Measurements from ENCODE around the gene SPARCL1. TPM values are rescaled to one million over a fixed set of nuclear protein-coding genes. Genes with fewer than 3 reads are reported as not detected.
"Not testable (repeated sequence)": the region's sequence is repeated elsewhere in the genome, so short reads cannot be mapped to it uniquely, and the experiment has no call there.

Gene SPARCL1
- total and polyA plus RNA-seq, 2 donors (not counting 1 experiment from before 2014, with no cell fraction given) = 0.64 to 4.1 TPM

DNA sequence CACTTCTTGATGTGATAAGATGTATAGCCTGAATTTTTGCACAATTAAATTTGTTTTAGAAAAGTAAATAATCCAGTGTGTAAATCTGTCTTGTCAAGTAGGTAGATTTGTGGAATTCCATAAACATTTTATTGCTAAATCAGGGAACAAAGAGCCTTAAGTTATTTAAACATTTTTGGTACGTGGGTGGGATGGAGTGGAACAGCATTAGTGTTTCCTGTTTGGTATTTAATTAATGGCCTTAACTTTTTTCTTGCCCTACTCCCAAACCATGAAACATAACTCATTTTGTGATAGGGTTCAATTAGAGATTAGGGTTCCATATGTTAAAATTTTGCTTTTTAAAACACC, 101.7 kb downstream of the SPARCL1 start:
- Histone ChIP-seq H3K27ac (ENCODE audit: insufficient read depth, low read length) (no peak overlapping the region), H3K9ac (ENCODE audit: insufficient read depth, low read length) (no peak overlapping the region), H3K9me3 (ENCODE audit: control insufficient read depth, insufficient read depth, low read depth, low read length) (no peaks in the 10 kb centered on the region), H4K20me1 (ENCODE audit: control insufficient read depth, extremely low read depth, insufficient read depth, low read length) (no peaks in the 10 kb centered on the region), H3K4me2 (ENCODE audit: extremely low read depth, insufficient read depth, low read length) (no peak overlapping the region), H3K36me3 (ENCODE audit: control insufficient read depth, insufficient read depth, low read length) (no peaks in the 10 kb centered on the region), H2AFZ (ENCODE audit: low read length) (no peak overlapping the region), H3K79me2 (ENCODE audit: control insufficient read depth, insufficient read depth, low read length) (peaks cover 34% of the 10 kb centered on the region), H3K4me3 (replicated peaks in 1 of 4; ENCODE audit: control extremely low read depth in 1 of 4, insufficient read depth in 1 of 4, low read depth in 3 of 4, low read length in 4 of 4) (no peak overlapping the region), H3K27me3 (ENCODE audit: control insufficient read depth, insufficient read depth, low read length) (no peaks in the 10 kb centered on the region), H3K4me1 (ENCODE audit: control insufficient read depth, extremely low read depth, insufficient read depth, low read length) (peaks cover 5% of the 10 kb centered on the region)
- TF ChIP-seq, protein P1, sequence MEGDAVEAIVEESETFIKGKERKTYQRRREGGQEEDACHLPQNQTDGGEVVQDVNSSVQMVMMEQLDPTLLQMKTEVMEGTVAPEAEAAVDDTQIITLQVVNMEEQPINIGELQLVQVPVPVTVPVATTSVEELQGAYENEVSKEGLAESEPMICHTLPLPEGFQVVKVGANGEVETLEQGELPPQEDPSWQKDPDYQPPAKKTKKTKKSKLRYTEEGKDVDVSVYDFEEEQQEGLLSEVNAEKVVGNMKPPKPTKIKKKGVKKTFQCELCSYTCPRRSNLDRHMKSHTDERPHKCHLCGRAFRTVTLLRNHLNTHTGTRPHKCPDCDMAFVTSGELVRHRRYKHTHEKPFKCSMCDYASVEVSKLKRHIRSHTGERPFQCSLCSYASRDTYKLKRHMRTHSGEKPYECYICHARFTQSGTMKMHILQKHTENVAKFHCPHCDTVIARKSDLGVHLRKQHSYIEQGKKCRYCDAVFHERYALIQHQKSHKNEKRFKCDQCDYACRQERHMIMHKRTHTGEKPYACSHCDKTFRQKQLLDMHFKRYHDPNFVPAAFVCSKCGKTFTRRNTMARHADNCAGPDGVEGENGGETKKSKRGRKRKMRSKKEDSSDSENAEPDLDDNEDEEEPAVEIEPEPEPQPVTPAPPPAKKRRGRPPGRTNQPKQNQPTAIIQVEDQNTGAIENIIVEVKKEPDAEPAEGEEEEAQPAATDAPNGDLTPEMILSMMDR (conservative IDR thresholded peaks at IDR 0.05 in 1 of 2, IDR thresholded peaks at IDR 0.05 in 1 of 2; ENCODE audit: low read depth in 1 of 2, low read length in 2 of 2) = no peak
- no peak for TF ChIP-seq EZH2 (IDR thresholded peaks at IDR 0.05; ENCODE audit: low read length, missing control alignments)
- no peak for DNase-seq (ENCODE audit: low read depth in 2 of 2)

DNA sequence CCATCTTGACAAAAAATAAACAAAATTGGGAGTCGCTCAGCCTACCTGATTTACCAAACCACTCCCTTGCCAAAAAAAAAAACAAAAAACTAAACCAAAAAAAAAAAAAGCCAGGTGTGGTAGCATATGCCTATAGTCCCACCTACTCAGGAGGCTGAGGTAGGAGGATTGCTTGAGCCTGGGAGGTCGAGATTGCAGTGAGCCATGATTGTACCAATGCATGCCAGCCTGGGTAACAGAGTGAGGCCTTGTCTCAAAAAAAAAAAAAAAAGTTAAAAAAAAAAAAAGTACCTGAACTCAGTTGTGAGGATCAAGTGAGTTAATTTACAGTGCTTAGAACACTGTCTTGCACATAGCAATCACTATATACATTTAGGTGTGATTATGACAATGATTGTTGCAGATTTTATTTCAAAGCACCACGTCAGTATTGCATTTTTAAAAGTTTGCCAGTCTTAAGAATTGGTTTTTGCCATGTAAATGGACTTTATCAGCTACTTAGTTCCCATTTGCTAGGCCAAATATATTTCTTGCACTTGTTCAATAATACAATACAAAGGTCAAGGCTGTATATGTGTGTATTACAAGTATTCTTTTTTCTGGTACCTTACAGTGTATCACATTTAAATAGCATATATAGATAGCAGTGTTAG, 102.2 kb downstream of the SPARCL1 start:
- Histone ChIP-seq H2AFZ (ENCODE audit: low read length) (no peak overlapping the region), H3K79me2 (ENCODE audit: control insufficient read depth, insufficient read depth, low read length) (peaks cover 34% of the 10 kb centered on the region), H4K20me1 (ENCODE audit: control insufficient read depth, extremely low read depth, insufficient read depth, low read length) (no peaks in the 10 kb centered on the region), H3K4me1 (ENCODE audit: control insufficient read depth, extremely low read depth, insufficient read depth, low read length) (peaks cover 5% of the 10 kb centered on the region), H3K4me3 (replicated peaks in 1 of 4; ENCODE audit: control extremely low read depth in 1 of 4, insufficient read depth in 1 of 4, low read depth in 3 of 4, low read length in 4 of 4) (no peak overlapping the region), H3K36me3 (ENCODE audit: control insufficient read depth, insufficient read depth, low read length) (no peaks in the 10 kb centered on the region), H3K27me3 (ENCODE audit: control insufficient read depth, insufficient read depth, low read length) (no peaks in the 10 kb centered on the region), H3K9ac (ENCODE audit: insufficient read depth, low read length) (no peak overlapping the region), H3K4me2 (ENCODE audit: extremely low read depth, insufficient read depth, low read length) (no peak overlapping the region), H3K9me3 (ENCODE audit: control insufficient read depth, insufficient read depth, low read depth, low read length) (no peaks in the 10 kb centered on the region), H3K27ac (ENCODE audit: insufficient read depth, low read length) (no peak overlapping the region)
- TF ChIP-seq, protein P1 (conservative IDR thresholded peaks at IDR 0.05 in 1 of 2, IDR thresholded peaks at IDR 0.05 in 1 of 2; ENCODE audit: low read depth in 1 of 2, low read length in 2 of 2) = no peak
- TF ChIP-seq EZH2 (IDR thresholded peaks at IDR 0.05; ENCODE audit: low read length, missing control alignments) = no peak
- DNase-seq (ENCODE audit: low read depth in 2 of 2) = no peak

DNA sequence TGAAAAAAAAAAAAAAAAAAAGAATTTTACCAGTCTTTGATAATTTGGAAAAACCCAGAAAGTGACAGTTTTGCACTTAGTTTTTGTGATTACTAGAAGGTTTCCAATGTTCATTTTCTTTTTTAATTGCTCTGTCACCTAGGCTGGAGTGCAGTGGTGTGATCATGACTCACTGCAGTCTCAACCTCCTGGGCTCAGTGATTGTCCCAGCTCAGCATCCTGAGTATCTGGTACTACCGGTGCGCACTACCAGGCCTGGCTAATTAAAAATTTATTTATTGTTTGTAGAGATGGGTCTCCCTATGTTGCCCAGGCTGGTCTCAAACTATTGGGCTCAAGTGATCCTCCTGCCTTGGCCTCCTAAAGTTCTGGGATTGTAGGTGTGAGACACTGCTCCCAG, 103.5 kb downstream of the SPARCL1 start:
- no peak for TF ChIP-seq EZH2 (IDR thresholded peaks at IDR 0.05; ENCODE audit: low read length, missing control alignments)
- TF ChIP-seq, protein P1 (conservative IDR thresholded peaks at IDR 0.05 in 1 of 2, IDR thresholded peaks at IDR 0.05 in 1 of 2; ENCODE audit: low read depth in 1 of 2, low read length in 2 of 2) = no peak
- Histone ChIP-seq H3K4me3 (replicated peaks in 1 of 4; ENCODE audit: control extremely low read depth in 1 of 4, insufficient read depth in 1 of 4, low read depth in 3 of 4, low read length in 4 of 4) (no peak overlapping the region), H3K9me3 (ENCODE audit: control insufficient read depth, insufficient read depth, low read depth, low read length) (no peaks in the 10 kb centered on the region), H3K36me3 (ENCODE audit: control insufficient read depth, insufficient read depth, low read length) (no peaks in the 10 kb centered on the region), H3K4me2 (ENCODE audit: extremely low read depth, insufficient read depth, low read length) (no peak overlapping the region), H2AFZ (ENCODE audit: low read length) (no peak overlapping the region), H3K9ac (ENCODE audit: insufficient read depth, low read length) (no peak overlapping the region), H3K27ac (ENCODE audit: insufficient read depth, low read length) (no peak overlapping the region), H3K27me3 (ENCODE audit: control insufficient read depth, insufficient read depth, low read length) (no peaks in the 10 kb centered on the region), H4K20me1 (ENCODE audit: control insufficient read depth, extremely low read depth, insufficient read depth, low read length) (no peaks in the 10 kb centered on the region), H3K4me1 (ENCODE audit: control insufficient read depth, extremely low read depth, insufficient read depth, low read length) (peaks cover 5% of the 10 kb centered on the region), H3K79me2 (ENCODE audit: control insufficient read depth, insufficient read depth, low read length) (peaks cover 29% of the 10 kb centered on the region)
- no peak for DNase-seq (ENCODE audit: low read depth in 2 of 2)

DNA sequence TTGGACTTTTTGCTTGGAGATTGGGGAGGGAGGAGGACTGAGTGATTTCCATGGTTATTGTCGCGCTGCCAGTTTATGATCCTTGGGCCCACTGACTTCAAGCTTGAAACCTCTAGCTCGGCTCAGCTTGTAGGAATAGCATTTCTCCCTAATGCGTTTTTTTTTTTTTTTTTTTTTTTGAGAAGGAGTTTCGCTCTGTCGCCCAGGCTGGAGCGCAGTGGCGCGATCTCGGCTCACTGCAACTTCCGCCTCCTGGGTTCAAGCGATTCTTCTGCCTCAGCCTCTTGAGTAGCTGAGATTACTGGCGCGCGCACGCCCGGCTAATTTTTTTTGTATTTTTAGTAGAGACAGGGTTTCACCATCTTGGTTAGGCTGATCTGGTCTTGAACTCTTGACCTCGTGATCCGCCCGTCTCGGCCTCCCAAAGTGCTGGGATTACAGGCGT, 105.1 kb downstream of the SPARCL1 start:
- not testable (repeated sequence) for H2AFZ ChIP-seq (ENCODE audit: low read length); H4K20me1 ChIP-seq (ENCODE audit: control insufficient read depth, extremely low read depth, insufficient read depth, low read length); H3K9me3 ChIP-seq (ENCODE audit: control insufficient read depth, insufficient read depth, low read depth, low read length); H3K9ac ChIP-seq (ENCODE audit: insufficient read depth, low read length); H3K27me3 ChIP-seq (ENCODE audit: control insufficient read depth, insufficient read depth, low read length); H3K4me1 ChIP-seq (ENCODE audit: control insufficient read depth, extremely low read depth, insufficient read depth, low read length); H3K27ac ChIP-seq (ENCODE audit: insufficient read depth, low read length); H3K36me3 ChIP-seq (ENCODE audit: control insufficient read depth, insufficient read depth, low read length)
- Histone ChIP-seq H3K4me3 (replicated peaks in 1 of 4; ENCODE audit: control extremely low read depth in 1 of 4, insufficient read depth in 1 of 4, low read depth in 3 of 4, low read length in 4 of 4) (peak overlapping the region; percentile 76 to 97 (median 80)), H3K79me2 (ENCODE audit: control insufficient read depth, insufficient read depth, low read length) (peaks cover 27% of the 10 kb centered on the region), H3K4me2 (ENCODE audit: extremely low read depth, insufficient read depth, low read length) (peak overlapping the region; percentile 82)
- DNase-seq (ENCODE audit: low read depth in 2 of 2) = peak in 1 of 2 donors; percentile 26
